ENCODE measurements around the gene TNFRSF19.

TNFRSF19 gene

DNA sequence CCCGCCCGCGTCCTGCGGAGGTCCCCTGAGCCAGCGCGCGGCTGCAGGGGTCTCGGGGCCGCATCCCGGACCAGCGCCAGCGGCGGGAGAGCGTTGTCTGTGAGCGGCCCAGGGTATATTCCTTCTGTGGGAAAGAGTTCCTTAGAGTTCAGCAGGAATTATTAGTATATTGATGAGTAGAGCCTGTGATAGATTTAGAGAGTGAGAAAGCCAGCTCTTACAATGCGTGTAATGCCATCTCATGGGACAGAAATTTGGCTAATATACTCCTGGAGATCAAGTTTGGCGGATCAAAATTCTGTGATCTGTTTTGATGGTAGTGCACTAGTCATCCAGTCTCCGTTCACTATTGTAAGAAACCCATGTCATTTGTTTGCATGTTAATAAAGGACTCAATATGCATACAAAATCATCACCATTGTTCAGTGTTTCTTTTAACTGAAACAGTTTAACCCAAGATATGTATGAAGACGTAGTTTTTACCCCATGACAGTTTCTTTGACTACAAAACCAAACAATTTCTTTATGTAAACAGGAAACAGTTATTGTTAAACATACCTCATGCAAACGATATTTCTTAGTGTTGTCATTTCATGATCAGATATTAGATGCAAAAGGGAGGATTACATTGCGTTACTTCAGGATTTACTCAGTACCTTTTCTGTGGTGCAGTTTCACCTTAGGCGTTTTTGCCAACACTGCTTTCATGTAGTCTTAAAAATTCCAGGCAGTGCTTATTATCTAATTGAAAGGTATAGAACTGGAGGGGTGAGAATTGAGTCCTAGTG, 9.9 kb downstream of the TNFRSF19 start:
- Histone ChIP-seq H3K79me2 (ENCODE audit: low read length) (no peaks in the 10 kb centered on the region), H2AFZ (ENCODE audit: low read length) (peak overlapping the region; percentile 53; the same call in 1 of the 2 replicates), H3K9ac (ENCODE audit: low read length) (no peak overlapping the region), H3K27me3 (replicated peaks; ENCODE audit: insufficient read depth, low read length) (peaks cover 5% of the 10 kb centered on the region; the same call in 1 of the 2 replicates), H3K4me1 (ENCODE audit: low read length) (no peaks in the 10 kb centered on the region), H3K4me2 (ENCODE audit: low read depth, low read length) (peak overlapping the region; percentile 72; the same call in 1 of the 2 replicates), H3K9me2 (replicated peaks; ENCODE audit: insufficient read depth, low read length) (no peaks in the 10 kb centered on the region), H3K27ac (ENCODE audit: low read length) (no peak overlapping the region), H3K36me3 (replicated peaks; ENCODE audit: insufficient read depth, low read length) (no peaks in the 10 kb centered on the region), H3K9me3 (replicated peaks; ENCODE audit: insufficient read depth, low read length) (no peaks in the 10 kb centered on the region), H4K20me1 (ENCODE audit: insufficient read depth, low read length) (no peaks in the 10 kb centered on the region), H3K4me3 (ENCODE audit: low read length) (peak overlapping the region; percentile 63), H3F3A (ENCODE audit: insufficient read depth, low read length) (0 out of 2 replicates have a peak, but pooled peaks cover 3% of the 10 kb centered on the region)
- no peak for DNase-seq
- TF ChIP-seq, protein P1, sequence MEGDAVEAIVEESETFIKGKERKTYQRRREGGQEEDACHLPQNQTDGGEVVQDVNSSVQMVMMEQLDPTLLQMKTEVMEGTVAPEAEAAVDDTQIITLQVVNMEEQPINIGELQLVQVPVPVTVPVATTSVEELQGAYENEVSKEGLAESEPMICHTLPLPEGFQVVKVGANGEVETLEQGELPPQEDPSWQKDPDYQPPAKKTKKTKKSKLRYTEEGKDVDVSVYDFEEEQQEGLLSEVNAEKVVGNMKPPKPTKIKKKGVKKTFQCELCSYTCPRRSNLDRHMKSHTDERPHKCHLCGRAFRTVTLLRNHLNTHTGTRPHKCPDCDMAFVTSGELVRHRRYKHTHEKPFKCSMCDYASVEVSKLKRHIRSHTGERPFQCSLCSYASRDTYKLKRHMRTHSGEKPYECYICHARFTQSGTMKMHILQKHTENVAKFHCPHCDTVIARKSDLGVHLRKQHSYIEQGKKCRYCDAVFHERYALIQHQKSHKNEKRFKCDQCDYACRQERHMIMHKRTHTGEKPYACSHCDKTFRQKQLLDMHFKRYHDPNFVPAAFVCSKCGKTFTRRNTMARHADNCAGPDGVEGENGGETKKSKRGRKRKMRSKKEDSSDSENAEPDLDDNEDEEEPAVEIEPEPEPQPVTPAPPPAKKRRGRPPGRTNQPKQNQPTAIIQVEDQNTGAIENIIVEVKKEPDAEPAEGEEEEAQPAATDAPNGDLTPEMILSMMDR (IDR thresholded peaks at IDR 0.05; ENCODE audit: low read length): no peak
- TF ChIP-seq EZH2 (optimal IDR thresholded peaks at IDR 0.05; ENCODE audit: low read depth, low read length): no peak
- no peak for TF ChIP-seq EZH2phosphoT487 (IDR thresholded peaks at IDR 0.05; ENCODE audit: low read length)

DNA sequence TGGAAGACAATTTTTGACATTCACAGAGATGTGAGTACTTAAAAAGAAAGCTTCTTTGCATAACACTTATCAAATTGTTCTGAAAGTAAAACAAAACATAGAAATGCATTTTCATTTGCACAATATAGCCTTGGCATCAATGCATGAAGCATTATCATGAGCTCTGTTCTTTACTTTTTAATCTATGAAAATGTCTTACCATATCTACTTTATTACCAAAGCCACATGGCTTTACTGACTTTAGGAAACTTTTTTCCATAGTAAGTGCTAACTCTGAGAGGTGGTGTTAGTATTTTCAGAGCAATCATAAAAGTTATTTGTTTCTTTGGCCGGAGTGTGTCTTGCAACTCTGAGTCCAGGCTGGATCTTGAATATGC, 10.5 kb downstream of the TNFRSF19 start:
- Histone ChIP-seq H3K9ac (ENCODE audit: low read length) (no peak overlapping the region), H4K20me1 (ENCODE audit: insufficient read depth, low read length) (no peaks in the 10 kb centered on the region), H3K9me2 (replicated peaks; ENCODE audit: insufficient read depth, low read length) (no peaks in the 10 kb centered on the region), H3K79me2 (ENCODE audit: low read length) (no peaks in the 10 kb centered on the region), H3K4me3 (ENCODE audit: low read length) (no peak overlapping the region), H3K27me3 (replicated peaks; ENCODE audit: insufficient read depth, low read length) (peaks cover 5% of the 10 kb centered on the region; the same call in 1 of the 2 replicates), H3F3A (ENCODE audit: insufficient read depth, low read length) (0 out of 2 replicates have a peak, but pooled peaks cover 3% of the 10 kb centered on the region), H3K9me3 (replicated peaks; ENCODE audit: insufficient read depth, low read length) (no peaks in the 10 kb centered on the region), H3K4me2 (ENCODE audit: low read depth, low read length) (no peak overlapping the region), H2AFZ (ENCODE audit: low read length) (no peak overlapping the region), H3K27ac (ENCODE audit: low read length) (no peak overlapping the region), H3K4me1 (ENCODE audit: low read length) (no peaks in the 10 kb centered on the region), H3K36me3 (replicated peaks; ENCODE audit: insufficient read depth, low read length) (no peaks in the 10 kb centered on the region)
- DNase-seq: no peak
- TF ChIP-seq, protein P1 (IDR thresholded peaks at IDR 0.05; ENCODE audit: low read length): no peak
- TF ChIP-seq EZH2 (optimal IDR thresholded peaks at IDR 0.05; ENCODE audit: low read depth, low read length) (no peak), EZH2phosphoT487 (IDR thresholded peaks at IDR 0.05; ENCODE audit: low read length) (no peak)

DNA sequence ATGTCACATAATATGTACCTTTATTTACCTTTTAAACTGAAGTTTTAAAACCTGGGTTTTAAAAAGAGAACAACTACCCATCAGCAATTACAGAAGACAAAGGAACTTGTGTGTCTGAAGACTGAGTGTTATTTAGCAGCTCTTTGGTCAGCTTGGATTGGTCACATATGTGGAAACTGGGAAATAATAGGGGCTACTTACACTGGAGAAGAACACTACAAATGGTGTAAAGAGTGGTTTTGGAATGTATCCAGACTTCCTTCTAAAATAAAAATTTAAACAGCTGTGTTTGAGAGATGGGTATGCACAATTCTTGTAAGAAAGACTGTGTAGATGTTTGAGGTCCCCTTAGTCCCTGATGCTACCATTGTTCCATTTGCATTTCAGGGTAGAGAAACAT, 13.3 kb downstream of the TNFRSF19 start:
- Histone ChIP-seq H3K27ac (ENCODE audit: low read length) (no peak overlapping the region), H3F3A (ENCODE audit: insufficient read depth, low read length) (0 out of 2 replicates have a peak, but pooled peaks cover 3% of the 10 kb centered on the region), H3K36me3 (replicated peaks; ENCODE audit: insufficient read depth, low read length) (no peaks in the 10 kb centered on the region), H3K4me3 (ENCODE audit: low read length) (no peak overlapping the region), H3K9me2 (replicated peaks; ENCODE audit: insufficient read depth, low read length) (no peaks in the 10 kb centered on the region), H3K9me3 (replicated peaks; ENCODE audit: insufficient read depth, low read length) (no peaks in the 10 kb centered on the region), H3K27me3 (replicated peaks; ENCODE audit: insufficient read depth, low read length) (peaks cover 5% of the 10 kb centered on the region; the same call in 1 of the 2 replicates), H3K79me2 (ENCODE audit: low read length) (no peaks in the 10 kb centered on the region), H3K4me2 (ENCODE audit: low read depth, low read length) (no peak overlapping the region), H3K4me1 (ENCODE audit: low read length) (no peaks in the 10 kb centered on the region), H4K20me1 (ENCODE audit: insufficient read depth, low read length) (no peaks in the 10 kb centered on the region), H3K9ac (ENCODE audit: low read length) (no peak overlapping the region), H2AFZ (ENCODE audit: low read length) (no peak overlapping the region)
- no peak for DNase-seq
- TF ChIP-seq EZH2 (optimal IDR thresholded peaks at IDR 0.05; ENCODE audit: low read depth, low read length) (no peak), EZH2phosphoT487 (IDR thresholded peaks at IDR 0.05; ENCODE audit: low read length) (no peak)

DNA sequence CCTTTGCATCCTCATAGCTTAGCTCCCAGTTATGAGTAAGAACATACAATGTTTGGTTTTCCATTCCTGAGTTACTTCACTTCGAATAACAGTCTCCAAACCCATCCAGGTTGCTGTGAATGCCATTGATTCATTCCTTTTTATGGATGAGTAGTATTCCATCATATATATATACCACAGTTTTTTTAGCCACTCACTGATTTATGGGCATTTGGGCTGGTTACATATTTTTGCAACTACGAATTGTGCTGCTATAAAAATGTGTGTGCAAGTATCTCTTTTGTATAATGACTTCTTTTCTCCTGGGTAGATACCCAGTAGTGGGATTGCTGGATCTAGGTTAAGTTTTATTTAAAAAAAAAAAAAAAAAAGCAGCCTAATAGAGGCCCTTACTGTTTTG, 14.1 kb downstream of the TNFRSF19 start:
- Histone ChIP-seq H3K36me3 (replicated peaks; ENCODE audit: insufficient read depth, low read length) (no peaks in the 10 kb centered on the region), H3K27ac (ENCODE audit: low read length) (no peak overlapping the region), H2AFZ (ENCODE audit: low read length) (no peak overlapping the region), H3F3A (ENCODE audit: insufficient read depth, low read length) (no peaks in the 10 kb centered on the region), H3K79me2 (ENCODE audit: low read length) (no peaks in the 10 kb centered on the region), H3K9me2 (replicated peaks; ENCODE audit: insufficient read depth, low read length) (no peaks in the 10 kb centered on the region), H3K4me1 (ENCODE audit: low read length) (no peaks in the 10 kb centered on the region), H3K9me3 (replicated peaks; ENCODE audit: insufficient read depth, low read length) (no peaks in the 10 kb centered on the region), H4K20me1 (ENCODE audit: insufficient read depth, low read length) (no peaks in the 10 kb centered on the region), H3K9ac (ENCODE audit: low read length) (no peak overlapping the region), H3K4me2 (ENCODE audit: low read depth, low read length) (no peak overlapping the region), H3K27me3 (replicated peaks; ENCODE audit: insufficient read depth, low read length) (peaks cover 5% of the 10 kb centered on the region; the same call in 1 of the 2 replicates), H3K4me3 (ENCODE audit: low read length) (no peak overlapping the region)
- TF ChIP-seq EZH2 (optimal IDR thresholded peaks at IDR 0.05; ENCODE audit: low read depth, low read length): no peak
- no peak for TF ChIP-seq EZH2phosphoT487 (IDR thresholded peaks at IDR 0.05; ENCODE audit: low read length)
- TF ChIP-seq, protein P1 (IDR thresholded peaks at IDR 0.05; ENCODE audit: low read length): no peak
- DNase-seq: no peak

Measured in MM.1S (cell line).